Caco-2 (cell line): ENCODE results near the gene VPS41. TPM values are rescaled to one million over a fixed set of nuclear protein-coding genes. Genes with fewer than 3 reads are reported as not detected.

Experiments used
- BruUV-seq: library from RNA; stranded (reverse); fragments of 400-500 nt; replicated peaks from 2 replicates; lab custom pipeline; 2021; lab: Mats Ljungman, UMichigan
- CTCF ChIA-PET: fragments of 300-600 bp; sonication (Branson Sonifier 250); formaldehyde crosslinking; loops from one replicate; lab custom pipeline; 2022; ENCODE audit warnings: antibody characterized with exemption; lab: Charles Lee
- POLR2A ChIA-PET: fragments of 300-600 bp; sonication (Branson Sonifier 250); formaldehyde crosslinking; loops from one replicate; lab custom pipeline; 2022; ENCODE audit warnings: antibody characterized with exemption; lab: Charles Lee
- DNase-seq, 2 experiments: peaks; one replicate each; pipeline versions ENCODE4 v3.0.0 to v3.0.0-alpha.2; 2020 to 2022
- H3K27me3 ChIP-seq: replicated peaks from 2 replicates; pipeline ENCODE4 v1.6.0; 2011; ENCODE audit warnings: low read length; ENCODE audit not compliant: control insufficient read depth, insufficient read depth
- H3K36me3 ChIP-seq: 2 replicates; pipeline ENCODE4 v1.5.1; 2011; ENCODE audit warnings: low read length; ENCODE audit not compliant: control insufficient read depth, insufficient read depth
- H3K4me1 ChIP-seq: fragments of 250-450 bp; sonication (Bioruptor Pico); 2 replicates; pipeline ENCODE4 v1.5.1; 2020; ENCODE audit warnings: mild to moderate bottlenecking
- H3K4me3 ChIP-seq: 2 replicates; pipeline ENCODE4 v1.5.1; 2011; ENCODE audit warnings: low read depth, mild to moderate bottlenecking, control low read depth, low read length
- H3K9me3 ChIP-seq: fragments of 250-450 bp; sonication (Bioruptor Pico); 2 replicates; pipeline ENCODE4 v1.5.1; 2020; ENCODE audit warnings: mild to moderate bottlenecking, moderate library complexity
- H3K27ac Mint-ChIP-seq: one replicate; pipeline ENCODE4 v1.8.0; 2022; ENCODE audit warnings: mixed read lengths; ENCODE audit not compliant: unreplicated experiment
- H3K27me3 Mint-ChIP-seq: one replicate; pipeline ENCODE4 v1.8.0; 2022; ENCODE audit warnings: mixed read lengths; ENCODE audit not compliant: insufficient read depth, unreplicated experiment
- H3K36me3 Mint-ChIP-seq: one replicate; pipeline ENCODE4 v1.8.0; 2022; ENCODE audit warnings: mild to moderate bottlenecking, mixed read lengths; ENCODE audit not compliant: insufficient read depth, unreplicated experiment
- H3K4me1 Mint-ChIP-seq: one replicate; pipeline ENCODE4 v1.8.0; 2022; ENCODE audit warnings: low read depth, mixed read lengths; ENCODE audit not compliant: unreplicated experiment
- H3K4me3 Mint-ChIP-seq: one replicate; pipeline ENCODE4 v1.8.0; 2022; ENCODE audit warnings: mild to moderate bottlenecking, moderate library complexity, mixed read lengths; ENCODE audit not compliant: unreplicated experiment
- H3K9me3 Mint-ChIP-seq: one replicate; pipeline ENCODE4 v1.8.0; 2022; ENCODE audit warnings: mixed read lengths; ENCODE audit not compliant: unreplicated experiment
- CTCF ChIP-seq, 2 experiments: fragments of 200-600 bp in 1 of 2; IDR thresholded peaks; 1 replicate in 1 of 2; 2 replicates in 1 of 2; pipeline versions ENCODE4 v1.5.1 to v1.8.0; 2011 to 2022; ENCODE audit warnings: antibody characterized with exemption in 1 of 2, control low read depth in 1 of 2, inconsistent platforms in 1 of 2, low read depth in 1 of 2, low read length in 1 of 2, mild to moderate bottlenecking in 1 of 2, moderate library complexity in 1 of 2; ENCODE audit not compliant: insufficient read depth in 1 of 2, severe bottlenecking in 1 of 2, unreplicated experiment in 1 of 2
- intact Hi-C: fragments of 100-400 bp; cut with micrococcal nuclease; formaldehyde crosslinking; loops from one replicate; pipeline ENCODE4 v1.10.0; 2022; ENCODE audit not compliant: unreplicated experiment
- total RNA-seq: library from RNA; stranded (reverse); gene quantifications from 2 replicates; pipeline ENCODE4 v1.2.3, GENCODE V29; 2022

Gene VPS41
- total RNA-seq, 1 experiment from 2014 or later, result 86.9 TPM

DNA sequence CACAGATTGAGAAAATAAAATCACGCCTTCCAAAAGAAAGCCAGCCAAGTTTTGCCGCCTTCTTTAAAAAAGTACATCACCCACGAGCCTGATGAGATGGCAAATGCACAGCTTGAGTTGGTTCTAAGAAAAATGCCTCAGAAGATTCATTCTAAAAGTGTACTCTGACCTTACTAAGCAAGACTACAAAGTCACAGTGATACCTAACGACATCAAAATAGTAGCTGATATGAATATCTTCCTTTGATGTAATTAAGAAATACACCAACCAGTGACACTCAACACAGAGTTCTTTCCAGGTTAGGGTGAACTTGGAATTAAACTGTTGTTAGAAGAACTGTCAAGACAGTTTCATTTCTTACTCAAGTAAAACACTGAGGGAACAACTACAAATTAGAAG, 199.9 kb downstream of the VPS41 start:
- no peaks in the 10 kb centered on the region for H3K4me1 ChIP-seq
- no peaks in the 10 kb centered on the region for H3K36me3 Mint-ChIP-seq
- TF ChIP-seq CTCF (IDR thresholded peaks at IDR 0.05; ENCODE audit: insufficient read depth in 1 of 2, low read depth in 1 of 2, low read length in 1 of 2, severe bottlenecking in 1 of 2, unreplicated experiment in 1 of 2), result no peak
- BruUV-seq, result no TSS peak
- H3K36me3 ChIP-seq, result no peaks in the 10 kb centered on the region
- DNase-seq, result no peak
- H3K9me3 Mint-ChIP-seq, result no peaks in the 10 kb centered on the region
- no peak overlapping the region for H3K4me3 Mint-ChIP-seq
- no peaks in the 10 kb centered on the region for H3K27me3 ChIP-seq
- no peak overlapping the region for H3K4me3 ChIP-seq
- intact Hi-C loops, result no loop called here
- H3K27ac Mint-ChIP-seq, result no peak overlapping the region
- CTCF ChIA-PET, result no interaction called here
- peaks cover 17% of the 10 kb centered on the region for H3K27me3 Mint-ChIP-seq
- POLR2A ChIA-PET, result no interaction called here
- no peaks in the 10 kb centered on the region for H3K9me3 ChIP-seq
- no peaks in the 10 kb centered on the region for H3K4me1 Mint-ChIP-seq

- POLR2A ChIA-PET, result no interaction called here
- CTCF ChIA-PET, result no interaction called here
Measured at GRCh38 chr7:38704751-38705150, 204.2 kb downstream of the VPS41 start.

GRCh38 chr7:38704041-38704547, 204.9 kb downstream of the VPS41 start:
- no peak overlapping the region for H3K27ac Mint-ChIP-seq
- no peaks in the 10 kb centered on the region for H3K9me3 ChIP-seq
- ChIA-PET POLR2A (no interaction called here), CTCF (no interaction called here)
- peaks cover 14% of the 10 kb centered on the region for H3K27me3 Mint-ChIP-seq
- no peaks in the 10 kb centered on the region for H3K4me1 Mint-ChIP-seq
- H3K36me3 ChIP-seq, result no peaks in the 10 kb centered on the region
- intact Hi-C loops, result no loop called here
- no peaks in the 10 kb centered on the region for H3K27me3 ChIP-seq
- no peak for DNase-seq
- H3K4me1 ChIP-seq, result no peaks in the 10 kb centered on the region
- no peak overlapping the region for H3K4me3 Mint-ChIP-seq
- H3K4me3 ChIP-seq, result no peak overlapping the region
- BruUV-seq, result no TSS peak
- no peaks in the 10 kb centered on the region for H3K36me3 Mint-ChIP-seq
- H3K9me3 Mint-ChIP-seq, result no peaks in the 10 kb centered on the region
- no peak for TF ChIP-seq CTCF (IDR thresholded peaks at IDR 0.05; ENCODE audit: insufficient read depth in 1 of 2, low read depth in 1 of 2, low read length in 1 of 2, severe bottlenecking in 1 of 2, unreplicated experiment in 1 of 2)

More at GRCh38 chr7:38704751-38705150, 204.2 kb downstream of the VPS41 start:
- TF ChIP-seq CTCF (IDR thresholded peaks at IDR 0.05; ENCODE audit: insufficient read depth in 1 of 2, low read depth in 1 of 2, low read length in 1 of 2, severe bottlenecking in 1 of 2, unreplicated experiment in 1 of 2), result no peak
- Mint-ChIP-seq H3K27ac (no peak overlapping the region), H3K27me3 (peaks cover 14% of the 10 kb centered on the region), H3K9me3 (no peaks in the 10 kb centered on the region), H3K4me1 (no peaks in the 10 kb centered on the region), H3K36me3 (no peaks in the 10 kb centered on the region), H3K4me3 (no peak overlapping the region)
- no peaks in the 10 kb centered on the region for H3K27me3 ChIP-seq
- no peak overlapping the region for H3K4me3 ChIP-seq
- BruUV-seq, result no TSS peak
- DNase-seq, result no peak
- H3K9me3 ChIP-seq, result no peaks in the 10 kb centered on the region
- no peaks in the 10 kb centered on the region for H3K4me1 ChIP-seq
- intact Hi-C loops, result no loop called here
- no peaks in the 10 kb centered on the region for H3K36me3 ChIP-seq
